Germinal center (tissue), 1 donor: Measurements from ENCODE around the gene CLHC1.
"Not testable (repeated sequence)": the region's sequence is repeated elsewhere in the genome, so short reads cannot be mapped to it uniquely, and the experiment has no call there.

ENCODE experiments used
- DNase-seq: peaks from one replicate; pipeline ENCODE4 v3.0.0; 2012; ENCODE audit warnings: mixed read lengths, low spot score

The CLHC1 gene

DNA sequence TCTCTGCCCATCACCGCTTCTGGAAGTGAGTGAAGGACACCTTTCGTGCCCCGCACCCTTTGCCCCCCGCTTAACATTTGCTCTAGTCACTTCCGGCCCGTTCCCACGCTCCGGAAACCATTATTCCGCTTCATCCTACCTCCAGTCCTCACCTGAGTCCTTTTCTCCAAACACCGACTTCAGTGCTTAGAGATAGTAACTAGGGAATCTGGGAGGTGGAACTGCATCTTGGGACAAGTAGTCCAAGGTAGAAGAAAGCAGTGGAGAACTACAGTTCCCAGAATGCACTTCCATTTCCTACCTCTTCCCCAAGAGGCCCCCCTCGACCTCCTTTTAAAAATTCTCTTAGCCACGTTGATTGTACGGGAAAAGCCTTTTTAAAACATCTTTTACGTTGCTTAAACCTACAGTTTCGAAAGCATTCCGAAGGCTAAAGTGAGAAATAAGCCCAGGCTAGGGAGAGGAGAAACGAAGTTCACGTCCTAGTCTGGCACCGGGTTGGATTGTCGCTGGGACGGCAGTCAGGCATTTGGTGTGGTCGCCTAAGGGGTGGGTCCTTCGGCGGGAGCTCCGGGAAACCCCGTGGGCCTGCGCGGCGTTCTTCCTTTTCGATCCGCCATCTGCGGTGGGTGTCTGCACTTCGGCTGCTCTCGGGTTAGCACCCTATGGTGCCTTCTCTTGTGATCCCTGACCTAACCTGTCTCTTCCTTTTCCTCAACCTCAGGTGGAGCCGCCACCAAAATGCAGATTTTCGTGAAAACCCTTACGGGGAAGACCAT lies at the start of gene CLHC1, which contains the start of gene RPS27A:
TSS of gene CLHC1 (minus strand) at position 210 of the 779 bp plus-strand sequence. CDS start 9,882 bp downstream, outside the sequence.
TSS of gene RPS27A (plus strand) at position 605 of the 779 bp plus-strand sequence. CDS start at position 742, 137 bp downstream.
- peak; percentile 88 for DNase-seq

GRCh38 chr2:55280851-55281546 lies 48.9 kb upstream of the CLHC1 start:
- not testable (repeated sequence) for DNase-seq

DNA sequence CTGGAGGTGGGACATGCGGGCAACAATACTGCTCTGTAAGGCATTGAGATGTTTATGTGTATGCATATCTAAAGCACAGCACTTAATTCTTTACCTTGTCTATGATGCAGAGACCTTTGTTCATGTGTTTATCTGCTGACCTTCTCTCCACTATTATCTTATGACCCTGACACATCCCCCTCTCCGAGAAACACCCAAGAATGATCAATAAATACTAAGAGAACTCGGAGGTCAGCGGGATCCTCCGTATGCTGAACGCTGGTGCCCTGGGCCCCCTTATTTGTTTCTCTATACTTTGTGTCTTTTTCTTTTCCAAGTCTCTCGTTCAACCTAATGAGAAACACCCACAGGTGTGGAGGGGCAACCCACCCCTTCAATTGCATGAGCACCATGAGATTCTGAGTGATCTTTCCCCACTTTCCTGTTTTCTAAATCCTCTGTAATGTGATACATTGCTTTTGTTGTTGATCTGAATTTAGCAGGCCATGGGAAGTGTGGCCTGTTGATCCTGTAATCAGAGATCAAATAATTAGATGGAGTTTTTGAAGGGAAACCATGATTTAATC lies 47.8 kb upstream of the CLHC1 start:
- not testable (repeated sequence) for DNase-seq

- DNase-seq = not testable (repeated sequence)
Measured at GRCh38 chr2:55279214-55279835, 47.2 kb upstream of the CLHC1 start.

DNA sequence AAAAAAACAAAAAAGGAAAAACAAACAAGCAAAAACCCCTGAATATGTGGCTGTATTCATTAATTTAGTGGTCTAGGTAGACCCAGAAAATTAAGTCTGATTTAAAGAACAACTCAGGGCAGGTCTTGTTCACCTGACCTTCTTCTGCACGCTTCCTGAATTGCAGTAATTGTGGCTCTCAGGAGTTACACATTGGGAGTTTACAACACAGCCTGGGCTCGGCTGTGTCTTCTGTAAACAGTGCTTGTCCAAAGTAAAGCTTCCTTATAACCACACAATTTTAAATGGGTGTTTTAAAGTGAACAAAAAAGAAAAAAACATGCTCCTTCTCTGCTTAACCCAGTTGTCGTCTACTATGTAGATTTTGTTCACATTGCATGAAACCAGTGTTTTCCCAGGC lies 45.2 kb upstream of the CLHC1 start:
- DNase-seq = no peak

DNA sequence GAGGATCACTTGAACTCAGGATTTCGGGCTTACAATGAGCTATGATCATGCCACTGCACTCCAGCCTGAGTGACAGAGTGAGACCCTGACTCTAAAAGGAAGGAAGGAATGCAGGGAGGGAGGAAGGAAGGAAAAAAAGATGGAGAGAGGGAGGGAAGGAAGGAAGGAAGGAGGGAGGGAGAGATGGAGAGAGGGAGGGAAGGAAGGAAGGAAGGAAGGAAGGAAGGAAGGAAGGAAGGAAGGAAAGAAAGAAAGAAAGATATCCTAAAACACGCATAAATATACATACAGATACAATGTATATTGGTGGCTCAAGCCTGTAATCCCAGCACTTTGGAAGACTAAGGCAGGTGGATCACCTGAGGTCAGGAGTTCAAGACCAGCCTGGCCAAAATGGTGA lies 42.3 kb upstream of the CLHC1 start:
- DNase-seq = not testable (repeated sequence)

GRCh38 chr2:55269645-55269990 lies 37.5 kb upstream of the CLHC1 start:
- DNase-seq = peak; percentile 12

GRCh38 chr2:55268907-55269644 lies 37.0 kb upstream of the CLHC1 start, which contains the start of gene MTIF2:
MTIF2 (minus strand) TSS chr2:55269231; CDS start chr2:55263858, 5,373 bp downstream.
- DNase-seq = peak; percentile 80

DNA sequence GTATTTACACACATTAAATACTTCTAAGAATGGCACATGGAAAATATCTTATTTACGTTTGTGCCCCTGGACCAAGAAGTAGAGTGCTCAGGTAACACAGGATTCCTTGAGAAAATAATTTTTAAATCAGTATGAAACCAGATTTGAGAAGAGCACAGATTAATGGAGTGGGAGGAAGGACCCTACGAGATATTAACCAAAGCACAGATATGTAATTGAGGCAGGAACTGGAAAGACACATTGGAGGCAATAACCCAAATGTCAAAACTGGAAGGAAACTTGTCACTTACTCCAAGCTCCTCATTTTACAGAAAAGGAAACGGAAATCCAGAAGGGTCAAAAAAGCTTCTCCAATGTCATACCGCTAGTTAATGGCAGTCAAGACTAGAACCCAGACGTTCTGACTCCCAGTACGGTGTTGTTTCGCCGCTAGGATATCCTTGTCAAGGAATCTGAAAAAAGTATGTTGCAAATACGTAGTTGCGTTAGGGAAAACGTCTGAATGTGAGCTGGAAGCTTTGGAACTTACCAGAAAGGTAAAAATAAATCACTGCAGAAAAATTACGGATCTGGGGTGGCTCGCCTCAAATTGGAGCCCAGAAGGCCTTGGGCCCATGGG lies 36.3 kb upstream of the CLHC1 start:
- no peak for DNase-seq

DNA sequence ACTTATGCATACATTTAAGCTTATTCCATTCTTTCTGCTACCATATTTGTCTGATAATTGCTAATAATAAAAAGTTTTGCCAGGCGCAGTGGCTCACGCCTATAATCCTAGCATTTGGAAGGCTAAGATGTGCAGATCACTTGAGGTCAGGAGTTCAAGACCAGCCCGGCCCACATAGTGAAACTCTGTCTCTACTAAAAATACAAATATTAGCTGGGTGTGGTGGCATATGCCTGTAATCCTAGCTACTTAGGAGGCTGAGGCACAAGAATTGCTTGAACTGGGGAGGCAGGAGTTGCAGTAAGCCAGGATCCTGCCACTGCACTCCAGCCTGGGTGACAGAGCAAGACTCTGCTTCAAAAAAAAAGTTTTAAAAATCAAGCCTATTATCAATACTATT lies 27.5 kb upstream of the CLHC1 start:
- not testable (repeated sequence) for DNase-seq

GRCh38 chr2:55252832-55253231 lies 20.7 kb upstream of the CLHC1 start:
- no peak for DNase-seq

GRCh38 chr2:55247025-55247424 lies 14.9 kb upstream of the CLHC1 start:
- DNase-seq = no peak

DNA sequence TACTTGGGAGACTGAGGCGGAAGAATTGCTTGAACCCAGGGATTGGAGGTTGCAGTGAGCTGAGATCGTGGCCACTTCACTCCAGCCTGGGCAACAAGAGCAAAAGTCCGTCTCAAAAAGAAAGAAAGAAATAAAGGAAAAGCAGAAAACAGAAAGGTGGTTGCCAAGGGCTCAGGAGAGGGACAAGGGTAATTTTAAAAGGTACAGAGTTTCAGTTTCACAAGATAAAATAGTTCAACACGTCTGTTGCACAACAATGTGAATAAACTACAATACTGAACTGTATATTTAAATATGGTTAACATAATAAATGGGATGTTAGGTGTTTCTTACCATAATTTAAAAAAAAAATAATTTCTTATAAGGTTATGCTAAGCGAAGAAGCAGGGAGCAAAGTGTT lies 13.3 kb upstream of the CLHC1 start:
- no peak for DNase-seq

- DNase-seq = no peak
Measured at GRCh38 chr2:55242617-55243016, 10.5 kb upstream of the CLHC1 start.

DNA sequence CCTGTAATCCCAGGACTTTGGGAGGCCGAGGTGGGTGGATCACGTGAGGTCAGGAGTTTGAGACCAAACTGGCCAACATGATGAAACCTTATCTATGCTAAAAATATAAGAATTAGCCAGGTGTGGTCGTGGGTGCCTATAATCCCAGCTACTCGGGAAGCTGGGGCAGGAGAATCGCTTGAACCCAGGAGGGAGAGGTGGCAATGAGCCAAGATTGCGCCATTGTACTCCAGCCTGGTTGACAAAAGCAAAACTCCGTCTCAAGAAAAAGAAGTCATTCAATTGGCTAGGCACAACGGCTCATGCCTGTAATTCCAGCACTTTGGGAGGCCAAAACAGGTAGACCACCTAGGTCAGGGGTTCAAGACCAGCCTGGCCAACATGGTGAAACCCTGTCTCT lies 9.5 kb upstream of the CLHC1 start:
- DNase-seq = not testable (repeated sequence)

DNA sequence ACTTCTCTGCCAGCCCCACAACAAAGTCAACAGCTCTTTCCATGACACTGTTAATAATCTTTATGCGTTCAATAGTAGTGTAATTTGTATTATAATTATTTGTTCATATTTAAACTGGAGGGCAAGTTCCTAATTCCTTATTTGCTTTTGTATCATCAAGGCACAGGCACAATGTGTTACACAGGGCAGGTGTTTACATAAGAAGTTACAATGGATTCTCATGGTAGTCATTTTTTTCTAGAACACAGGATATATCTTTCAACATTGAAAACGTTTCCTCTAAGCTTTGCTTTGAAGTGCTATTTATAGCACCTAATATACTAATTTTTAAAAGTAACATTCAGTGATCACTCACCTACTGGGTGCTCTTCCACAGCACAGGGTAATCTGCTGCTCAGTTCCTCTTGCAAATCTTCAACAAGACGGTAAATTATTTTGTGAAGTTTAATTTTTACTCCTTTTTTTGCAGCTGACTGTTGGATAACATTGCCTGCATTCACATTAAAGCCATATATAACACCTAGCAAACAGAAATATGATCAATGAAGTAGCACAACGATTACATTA lies 7.6 kb upstream of the CLHC1 start:
- DNase-seq = no peak

DNA sequence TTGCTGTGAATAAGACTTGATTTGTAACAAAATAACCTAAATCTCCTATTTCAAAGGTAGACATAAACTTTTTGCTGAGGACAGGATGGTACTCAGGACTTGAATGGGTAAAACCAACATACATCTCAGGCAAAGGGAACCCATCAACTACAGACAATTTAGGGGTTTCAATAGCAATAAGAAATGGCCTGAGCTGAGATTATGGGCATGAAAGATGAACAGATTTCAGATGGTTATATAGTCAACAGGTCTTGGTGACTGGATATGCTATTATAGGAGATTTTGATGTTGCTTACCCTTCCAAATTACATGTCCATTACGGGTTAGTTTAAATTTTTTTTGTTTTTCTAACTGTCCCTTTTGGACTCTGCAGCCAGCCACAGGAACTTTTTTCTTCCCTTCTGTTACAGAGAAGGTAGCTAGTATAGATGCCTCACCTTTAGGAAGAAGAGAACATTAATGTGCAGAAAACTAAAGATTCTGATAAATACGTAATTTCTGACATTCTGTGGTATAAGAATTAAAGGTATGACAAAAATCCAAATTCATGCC lies 5.0 kb upstream of the CLHC1 start:
- no peak for DNase-seq

DNA sequence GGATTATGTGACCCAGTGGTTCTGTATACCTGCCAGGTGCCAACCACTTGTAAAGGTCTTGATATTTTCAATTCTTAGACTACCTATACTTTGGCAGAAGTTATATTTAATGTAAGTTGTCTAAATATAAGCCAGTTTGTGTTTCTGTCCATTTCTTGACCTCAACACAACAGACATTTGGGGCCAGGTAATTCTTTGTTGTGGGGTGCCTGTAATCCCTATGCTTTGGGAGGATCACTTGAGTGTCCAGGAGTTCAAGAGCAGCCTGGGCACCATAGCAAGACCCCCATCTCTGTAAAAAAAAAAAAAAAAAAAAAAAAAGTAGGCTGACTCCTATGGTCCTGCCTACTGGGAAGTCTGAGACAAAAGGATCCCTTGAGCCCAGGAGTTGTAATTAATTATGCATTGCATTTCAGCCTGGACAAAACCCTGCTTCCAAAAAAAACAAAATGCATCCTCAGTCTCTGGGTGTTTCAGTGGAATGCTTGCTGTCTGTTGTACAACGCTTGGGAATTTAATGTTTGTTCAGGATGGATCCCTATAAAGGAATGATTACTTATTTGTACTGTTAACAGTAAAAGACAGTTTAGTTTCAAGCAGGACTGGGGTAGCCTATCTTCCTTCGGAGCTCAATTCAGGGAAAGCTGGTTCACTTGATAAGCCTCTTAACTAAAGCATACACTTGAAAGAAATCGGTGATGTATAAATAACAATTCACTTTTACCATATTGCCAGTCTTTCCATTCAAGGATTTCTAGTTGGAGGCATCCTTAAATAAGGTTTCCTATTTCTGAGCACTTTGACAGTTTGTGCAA lies 3.8 kb upstream of the CLHC1 start:
- DNase-seq = no peak

DNA sequence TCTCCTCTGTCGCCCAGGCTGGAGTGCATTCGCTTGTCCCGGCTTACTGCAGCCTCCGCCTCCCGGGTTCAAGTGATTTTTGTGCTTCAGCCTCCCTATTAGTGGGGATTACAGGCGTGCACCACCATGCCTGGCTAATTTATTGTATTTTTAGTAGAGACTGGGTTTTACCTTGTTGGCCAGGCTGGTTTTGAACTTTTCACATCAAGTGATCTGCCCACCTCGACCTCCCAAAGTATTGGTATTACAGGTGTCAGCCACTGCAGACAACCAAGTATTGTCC lies 1.5 kb upstream of the CLHC1 start:
- no peak for DNase-seq
